Duodenal mucosa (tissue), 2 donors: ENCODE results near the gene ERF.

Source experiments
- H3K27ac ChIP-seq: one replicate; pipeline ENCODE4 v1.7.0; 2013; ENCODE audit warnings: low read depth, low read length
- H3K27me3 ChIP-seq, 2 donors: one replicate each; pipeline ENCODE4 v1.7.0; 2013; ENCODE audit warnings: low read length in 2 of 2, control low read depth in 1 of 2; ENCODE audit not compliant: insufficient read depth in 2 of 2, control insufficient read depth in 1 of 2
- H3K36me3 ChIP-seq, 2 donors: one replicate each; pipeline ENCODE4 v1.7.0; 2013; ENCODE audit warnings: low read length in 2 of 2, control low read depth in 1 of 2; ENCODE audit not compliant: insufficient read depth in 2 of 2, control insufficient read depth in 1 of 2
- H3K4me1 ChIP-seq, 2 donors: one replicate each; pipeline ENCODE4 v1.7.0; 2013; ENCODE audit warnings: low read length in 2 of 2, control low read depth in 1 of 2; ENCODE audit not compliant: insufficient read depth in 2 of 2, control insufficient read depth in 1 of 2
- H3K4me3 ChIP-seq, 2 donors: one replicate each; pipeline ENCODE4 v1.7.0; 2013; ENCODE audit warnings: low read length in 2 of 2, low read depth in 1 of 2
- H3K9ac ChIP-seq, 2 donors: one replicate each; pipeline ENCODE4 v1.7.0; 2013; ENCODE audit warnings: low read length in 2 of 2, low read depth in 1 of 2
- H3K9me3 ChIP-seq, 2 donors: one replicate each; pipeline ENCODE4 v1.7.0; 2013; ENCODE audit warnings: low read length in 2 of 2, control low read depth in 1 of 2; ENCODE audit not compliant: control insufficient read depth in 1 of 2

ERF gene

GRCh38 chr19:42200116-42200715 is 54.7 kb downstream of the ERF start:
- no peaks in the 10 kb centered on the region for H3K27me3 ChIP-seq
- H3K27ac ChIP-seq = no peak overlapping the region
- H3K9me3 ChIP-seq = no peaks in the 10 kb centered on the region
- no peak overlapping the region for H3K9ac ChIP-seq
- no peak overlapping the region for H3K4me3 ChIP-seq
- peaks cover 23 to 66% of the 10 kb centered on the region in 2 donors for H3K36me3 ChIP-seq
- peaks cover 34 to 62% of the 10 kb centered on the region in 2 donors for H3K4me1 ChIP-seq

- Histone ChIP-seq H3K9ac (no peak overlapping the region), H3K9me3 (no peaks in the 10 kb centered on the region), H3K27ac (peak overlapping the region; percentile 30), H3K4me1 (peaks cover 34 to 62% of the 10 kb centered on the region in 2 donors), H3K4me3 (peak overlapping the region in 1 of 2 donors; percentile 40), H3K27me3 (no peaks in the 10 kb centered on the region), H3K36me3 (peaks cover 18 to 61% of the 10 kb centered on the region in 2 donors)
These were observed 55.4 kb downstream of the ERF start for GRCh38 chr19:42199440-42200115.

GRCh38 chr19:42198676-42199439 is 56.1 kb downstream of the ERF start:
- peak overlapping the region; percentile 30 for H3K27ac ChIP-seq
- no peaks in the 10 kb centered on the region for H3K9me3 ChIP-seq
- peaks cover 14 to 54% of the 10 kb centered on the region in 2 donors for H3K36me3 ChIP-seq
- H3K9ac ChIP-seq = no peak overlapping the region
- no peaks in the 10 kb centered on the region for H3K27me3 ChIP-seq
- peak overlapping the region in 1 of 2 donors; percentile 40 for H3K4me3 ChIP-seq
- peaks cover 34 to 62% of the 10 kb centered on the region in 2 donors for H3K4me1 ChIP-seq
